Stimulated activated CD8-positive, alpha-beta memory T cell treated with anti-CD3 and anti-CD28 coated beads, Interleukin-15, amount 100 ng/mL, for 24 hours (primary cell): ENCODE data around the gene TUBB4B.
"Not testable (repeated sequence)": the region's sequence is repeated elsewhere in the genome, so short reads cannot be mapped to it uniquely, and the experiment has no call there.

Source experiments
- DNase-seq: peaks from one replicate; pipeline ENCODE4 v3.0.0-alpha.2; 2020; ENCODE audit warnings: low read depth

Gene TUBB4B

DNA sequence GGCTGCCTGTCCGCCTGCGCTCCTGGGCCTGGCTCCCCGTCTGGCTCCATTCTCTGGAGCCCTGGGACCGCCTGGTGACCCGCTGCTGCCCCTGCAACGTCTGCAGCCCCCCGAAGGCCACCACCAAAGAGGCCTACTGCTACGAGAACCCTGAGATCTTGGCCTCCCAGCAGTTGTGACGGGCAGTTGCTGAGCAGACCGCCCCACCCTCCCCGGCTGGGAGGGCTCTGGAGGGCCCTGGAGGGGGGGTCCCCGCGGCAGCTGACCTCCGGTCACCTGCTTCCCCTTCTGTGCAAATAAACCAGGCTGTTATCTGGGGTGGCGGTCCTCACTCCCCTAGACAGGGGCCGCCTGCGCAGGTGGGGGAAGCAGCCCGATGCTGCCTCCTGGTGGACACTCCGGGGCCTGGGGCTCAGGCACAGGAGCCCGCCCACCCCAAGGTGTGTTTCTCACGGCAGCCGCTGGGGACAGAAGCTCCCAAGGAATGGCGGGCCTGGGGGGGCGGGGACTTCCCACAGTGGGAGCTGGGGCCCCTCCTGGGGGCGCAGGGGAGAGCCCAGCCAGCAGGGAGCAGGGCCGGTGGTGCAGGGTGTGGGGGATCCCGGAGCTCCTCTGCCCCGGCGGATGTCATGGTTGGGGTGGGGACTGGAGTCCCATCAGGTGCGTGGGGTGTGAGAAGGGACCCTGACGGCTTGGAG lies 4.7 kb upstream of the TUBB4B start:
- peak; percentile 79 for DNase-seq

DNA sequence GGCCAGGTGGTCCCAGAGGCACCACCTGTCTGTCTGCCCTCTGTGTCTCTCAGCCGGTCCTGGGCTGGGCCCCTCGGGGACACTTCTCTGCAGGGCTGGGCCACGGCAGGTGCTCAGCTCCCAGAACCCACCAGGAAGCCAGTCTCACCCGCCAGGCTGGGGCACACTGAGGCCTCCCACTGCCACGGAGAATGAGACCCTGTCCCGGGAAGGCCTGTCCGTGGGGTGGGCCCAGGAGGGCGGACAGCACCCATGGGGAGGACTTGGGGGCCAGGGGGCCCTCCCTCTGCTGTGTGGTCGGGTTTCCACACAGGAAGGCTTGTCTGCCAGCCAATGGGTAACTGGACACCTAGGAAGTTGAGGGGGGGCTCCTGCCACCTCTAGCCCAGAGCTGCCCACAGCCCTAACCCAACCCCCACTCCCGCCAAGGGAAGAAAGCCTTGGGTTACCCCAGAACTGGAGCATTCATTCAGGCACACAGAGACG lies 4.1 kb upstream of the TUBB4B start:
- no peak for DNase-seq

DNA sequence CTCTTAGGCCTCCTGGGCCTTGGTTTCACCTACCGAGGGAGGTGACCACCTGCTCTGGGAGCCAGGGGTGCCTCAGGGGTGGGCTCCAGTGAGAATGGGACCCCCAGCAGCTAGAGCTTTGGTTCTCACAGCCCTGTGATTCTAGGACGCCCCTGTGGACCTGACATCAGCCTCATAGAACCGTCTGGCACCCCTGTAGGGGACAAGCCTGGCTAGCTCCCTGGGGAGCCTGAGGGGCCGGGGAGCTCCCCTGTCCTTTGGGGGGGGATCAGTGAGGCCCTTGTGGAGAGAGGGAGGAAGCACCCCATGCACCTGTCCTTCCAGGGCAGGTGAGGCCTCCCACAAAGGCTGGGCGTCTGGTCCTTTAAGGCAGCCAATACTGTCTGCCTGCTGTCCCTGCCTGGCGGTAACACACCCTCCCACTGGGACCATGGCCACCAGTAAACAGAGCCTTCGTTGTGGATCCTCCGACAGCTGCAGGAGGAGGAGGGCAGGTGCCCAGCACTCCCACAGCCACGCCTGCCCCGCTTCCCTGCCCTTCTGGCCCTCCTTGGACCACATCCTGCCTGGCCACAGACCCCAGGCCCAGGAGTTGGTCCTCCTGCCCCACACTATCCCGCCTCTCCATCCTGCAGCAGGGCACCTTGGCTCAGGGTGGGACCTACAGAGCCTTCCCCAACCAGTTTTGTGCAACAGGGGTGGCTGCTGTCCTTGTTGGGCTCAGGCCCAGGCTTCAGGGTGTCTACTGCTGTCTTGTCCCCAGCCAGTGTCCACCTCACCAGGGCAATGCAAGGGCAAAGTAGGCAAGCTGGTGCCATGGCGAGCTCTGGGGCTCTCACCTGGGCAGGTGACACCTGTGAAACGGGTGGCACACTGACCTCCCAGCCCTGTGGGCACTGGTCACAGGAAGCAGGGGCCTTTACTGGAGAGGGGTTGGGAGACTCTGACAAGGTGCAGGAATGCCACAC lies 3.0 kb upstream of the TUBB4B start:
- DNase-seq: no peak

DNA sequence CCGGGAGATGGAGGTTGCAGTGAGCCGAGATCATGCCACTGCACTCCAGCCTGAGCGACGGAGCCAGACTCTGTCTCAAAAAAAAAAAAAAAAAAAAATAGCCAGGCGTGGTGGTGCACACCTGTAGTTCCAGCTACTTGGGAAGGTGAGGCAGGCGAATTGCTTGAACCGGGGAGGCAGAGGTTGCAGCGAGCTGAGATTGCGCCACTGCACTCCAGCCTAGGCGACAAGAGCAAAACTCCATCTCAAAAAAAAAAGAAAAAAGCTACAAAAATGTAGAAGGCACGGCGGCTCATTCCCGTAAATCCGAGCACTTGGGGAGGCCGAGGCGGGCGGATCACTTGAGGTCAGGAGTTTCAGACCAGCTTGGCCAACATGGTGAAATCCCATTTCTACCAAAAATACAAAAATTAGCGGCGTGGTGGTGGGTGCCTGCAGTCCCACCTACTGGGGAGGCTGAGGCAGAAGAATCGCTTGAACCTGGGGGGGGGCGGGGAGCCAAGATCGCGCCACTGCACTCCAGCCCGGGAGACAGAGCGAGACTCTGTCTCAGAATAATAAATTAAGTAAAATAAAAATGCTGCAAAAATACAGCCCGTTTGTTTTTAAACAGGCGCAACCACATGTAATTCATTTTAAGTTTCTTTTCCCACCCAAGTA lies 1.4 kb upstream of the TUBB4B start:
- DNase-seq: not testable (repeated sequence)

DNA sequence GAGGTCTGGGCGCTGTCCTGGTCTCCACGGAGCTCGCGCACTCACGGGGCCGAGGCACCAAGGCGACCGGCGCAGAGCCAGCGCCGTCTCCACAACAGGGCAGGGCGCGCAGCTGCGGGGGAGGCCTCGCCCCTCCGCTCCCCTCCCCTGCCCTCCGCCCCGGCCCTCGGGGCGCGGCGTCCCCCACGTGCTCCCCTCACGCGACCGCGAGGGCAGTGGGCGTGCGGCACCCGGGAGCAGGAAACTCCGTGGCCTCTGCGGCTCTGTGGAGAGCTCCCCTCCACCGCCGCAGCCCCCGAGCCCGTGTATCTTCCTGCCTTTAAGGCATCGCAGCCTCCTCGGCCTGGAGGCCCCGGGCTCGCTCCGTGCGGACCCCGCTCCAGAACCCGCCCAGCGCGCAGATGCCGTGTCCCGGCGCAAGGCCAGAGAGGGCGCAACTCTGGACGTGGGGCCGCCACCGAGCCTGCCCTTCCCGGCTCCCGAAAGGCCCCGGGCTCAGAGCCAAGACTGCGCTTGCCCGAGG lies 708 bp upstream of the TUBB4B start:
- DNase-seq: no peak

DNA sequence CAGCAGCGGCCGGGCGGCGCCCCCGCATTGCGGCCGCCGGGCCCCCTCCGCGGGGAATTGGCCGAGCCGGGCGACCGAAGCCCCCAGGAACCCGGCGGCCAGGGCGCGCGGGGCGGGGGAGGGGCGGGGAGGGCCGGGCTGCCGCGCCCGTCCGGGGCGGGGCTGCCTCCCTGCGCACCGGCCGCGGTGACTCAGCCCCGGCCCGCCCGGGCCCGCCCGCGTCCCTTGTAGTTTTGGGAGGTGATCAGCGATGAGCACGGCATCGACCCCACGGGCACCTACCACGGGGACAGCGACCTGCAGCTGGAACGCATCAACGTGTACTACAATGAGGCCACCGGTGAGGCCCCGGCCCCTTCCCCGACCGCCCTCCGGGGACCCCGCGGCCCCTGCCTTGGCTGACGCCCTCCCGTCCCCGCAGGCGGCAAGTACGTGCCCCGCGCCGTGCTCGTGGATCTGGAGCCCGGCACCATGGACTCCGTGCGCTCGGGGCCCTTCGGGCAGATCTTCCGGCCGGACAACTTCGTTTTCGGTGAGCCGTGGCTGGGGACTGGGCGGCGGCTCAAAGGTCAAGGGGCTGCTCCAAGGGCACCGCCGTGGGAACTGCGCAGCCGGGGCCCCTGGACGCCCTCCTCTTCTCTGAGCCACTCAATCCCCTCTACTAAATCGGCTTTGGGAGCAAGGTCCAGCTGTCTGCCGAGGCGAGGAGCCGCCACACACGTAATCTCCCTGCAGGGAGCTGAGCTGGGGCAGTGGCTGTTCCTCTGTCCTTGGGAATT lies 592 bp downstream of the TUBB4B start:
- DNase-seq: peak; percentile 49

DNA sequence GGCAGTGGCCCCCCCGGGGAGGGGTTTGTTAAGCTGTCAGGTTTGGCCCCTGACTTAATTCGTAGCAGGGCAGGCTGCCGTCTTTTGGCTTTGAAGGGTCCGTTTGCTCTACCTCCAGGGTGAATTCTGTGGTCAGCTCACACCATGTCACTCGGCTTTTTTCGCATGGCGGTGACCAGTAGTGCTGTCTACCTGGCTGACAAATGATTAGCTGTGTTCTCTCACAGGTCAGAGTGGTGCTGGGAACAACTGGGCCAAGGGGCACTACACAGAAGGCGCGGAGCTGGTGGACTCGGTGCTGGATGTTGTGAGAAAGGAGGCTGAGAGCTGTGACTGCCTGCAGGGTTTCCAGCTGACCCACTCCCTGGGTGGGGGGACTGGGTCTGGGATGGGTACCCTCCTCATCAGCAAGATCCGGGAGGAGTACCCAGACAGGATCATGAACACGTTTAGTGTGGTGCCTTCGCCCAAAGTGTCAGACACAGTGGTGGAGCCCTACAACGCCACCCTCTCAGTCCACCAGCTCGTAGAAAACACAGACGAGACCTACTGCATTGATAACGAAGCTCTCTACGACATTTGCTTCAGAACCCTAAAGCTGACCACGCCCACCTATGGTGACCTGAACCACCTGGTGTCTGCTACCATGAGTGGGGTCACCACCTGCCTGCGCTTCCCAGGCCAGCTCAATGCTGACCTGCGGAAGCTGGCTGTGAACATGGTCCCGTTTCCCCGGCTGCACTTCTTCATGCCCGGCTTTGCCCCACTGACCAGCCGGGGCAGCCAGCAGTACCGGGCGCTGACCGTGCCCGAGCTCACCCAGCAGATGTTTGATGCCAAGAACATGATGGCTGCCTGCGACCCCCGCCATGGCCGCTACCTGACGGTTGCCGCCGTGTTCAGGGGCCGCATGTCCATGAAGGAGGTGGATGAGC lies 1.4 kb downstream of the TUBB4B start:
- no peak for DNase-seq

DNA sequence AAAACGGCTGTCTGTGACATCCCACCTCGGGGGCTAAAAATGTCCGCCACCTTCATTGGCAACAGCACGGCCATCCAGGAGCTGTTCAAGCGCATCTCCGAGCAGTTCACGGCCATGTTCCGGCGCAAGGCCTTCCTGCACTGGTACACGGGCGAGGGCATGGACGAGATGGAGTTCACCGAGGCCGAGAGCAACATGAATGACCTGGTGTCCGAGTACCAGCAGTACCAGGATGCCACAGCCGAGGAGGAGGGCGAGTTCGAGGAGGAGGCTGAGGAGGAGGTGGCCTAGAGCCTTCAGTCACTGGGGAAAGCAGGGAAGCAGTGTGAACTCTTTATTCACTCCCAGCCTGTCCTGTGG lies 2.2 kb downstream of the TUBB4B start:
- DNase-seq: not testable (repeated sequence)

DNA sequence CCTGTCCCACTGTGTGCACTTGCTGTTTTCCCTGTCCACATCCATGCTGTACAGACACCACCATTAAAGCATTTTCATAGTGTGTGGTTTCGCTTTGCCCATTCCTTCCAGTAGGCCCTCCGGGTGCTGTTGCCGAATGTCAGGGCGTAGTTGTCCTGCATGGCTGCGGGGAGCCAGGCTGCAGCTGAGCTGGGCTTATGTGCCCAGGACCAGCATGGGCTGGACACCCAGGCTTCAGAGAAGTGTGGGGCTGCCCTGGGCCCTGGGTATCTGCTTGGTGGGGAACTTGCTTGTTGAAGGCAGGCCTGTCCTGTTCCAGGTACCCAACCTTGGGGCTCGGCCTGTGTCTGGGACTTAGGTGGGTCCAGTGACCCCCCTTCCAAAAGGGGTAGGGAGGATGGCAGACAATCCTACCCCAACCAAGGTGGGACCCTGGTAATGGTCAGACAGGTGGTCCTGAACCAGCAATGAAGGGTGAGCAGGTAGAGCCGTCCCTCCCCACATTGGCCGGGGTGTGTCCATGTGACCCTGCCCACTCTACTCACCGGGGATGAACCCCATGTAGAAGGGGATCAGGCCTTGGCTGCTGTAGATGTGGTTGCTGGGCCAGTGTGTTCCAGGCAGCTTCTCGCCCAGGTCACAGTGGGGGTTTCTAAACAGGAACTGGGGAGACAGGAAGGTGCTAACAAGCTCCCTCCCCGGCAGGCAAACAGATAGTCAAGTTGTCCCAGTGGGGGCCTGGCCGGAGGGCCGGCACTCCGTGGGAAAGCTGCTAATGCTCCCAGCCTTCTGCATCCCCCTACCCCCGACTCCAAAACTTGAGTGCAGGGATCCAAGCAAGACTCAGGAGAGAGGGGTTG lies 2.8 kb downstream of the TUBB4B start:
- no peak for DNase-seq

DNA sequence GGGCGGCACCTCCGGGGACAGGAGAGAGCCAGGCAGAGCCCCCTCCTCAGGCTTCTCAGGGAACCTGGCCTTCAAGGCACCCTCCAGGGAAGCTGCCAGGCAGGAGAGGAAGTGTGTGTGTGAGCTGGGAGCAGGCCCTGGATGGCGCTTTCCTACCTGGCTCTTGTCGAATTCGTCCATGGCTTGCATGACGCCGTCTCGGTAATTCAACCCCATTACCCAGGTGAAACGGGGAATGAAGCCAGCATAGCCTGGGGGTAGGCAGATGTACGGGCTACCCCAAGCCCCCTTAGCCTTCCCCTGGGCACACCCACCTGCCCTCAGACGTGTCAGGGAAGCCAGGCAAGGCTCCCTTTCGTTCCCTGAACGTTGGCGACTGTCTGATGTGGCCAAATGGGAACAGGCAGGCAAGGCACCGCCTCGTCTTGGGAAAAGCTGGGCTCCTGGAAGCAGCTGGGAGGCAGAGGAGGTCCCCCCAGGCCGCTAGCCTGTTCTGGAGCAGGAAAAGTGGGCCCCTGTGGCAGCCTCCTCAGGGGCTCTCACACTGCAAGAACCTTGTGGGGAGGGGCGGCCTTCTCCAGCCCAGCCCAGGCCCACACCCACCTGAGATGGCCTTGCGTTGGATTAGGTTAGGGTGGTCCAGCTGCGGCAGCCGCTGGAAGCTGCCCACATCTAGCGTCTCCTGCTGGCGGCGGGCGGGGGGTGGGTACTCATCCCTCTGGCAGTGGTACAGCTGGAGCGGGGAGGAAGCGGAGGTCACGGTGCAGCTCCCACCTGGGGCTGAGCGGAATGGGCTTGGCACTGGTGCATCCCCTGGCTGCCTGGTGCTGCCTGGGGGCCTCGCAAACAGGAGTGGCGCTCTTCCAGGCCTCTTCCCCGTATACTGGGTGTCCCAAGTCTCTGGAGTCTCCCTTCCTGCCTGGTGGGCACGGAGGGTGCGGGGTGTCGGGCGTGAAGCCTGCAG lies 3.7 kb downstream of the TUBB4B start:
- no peak for DNase-seq

DNA sequence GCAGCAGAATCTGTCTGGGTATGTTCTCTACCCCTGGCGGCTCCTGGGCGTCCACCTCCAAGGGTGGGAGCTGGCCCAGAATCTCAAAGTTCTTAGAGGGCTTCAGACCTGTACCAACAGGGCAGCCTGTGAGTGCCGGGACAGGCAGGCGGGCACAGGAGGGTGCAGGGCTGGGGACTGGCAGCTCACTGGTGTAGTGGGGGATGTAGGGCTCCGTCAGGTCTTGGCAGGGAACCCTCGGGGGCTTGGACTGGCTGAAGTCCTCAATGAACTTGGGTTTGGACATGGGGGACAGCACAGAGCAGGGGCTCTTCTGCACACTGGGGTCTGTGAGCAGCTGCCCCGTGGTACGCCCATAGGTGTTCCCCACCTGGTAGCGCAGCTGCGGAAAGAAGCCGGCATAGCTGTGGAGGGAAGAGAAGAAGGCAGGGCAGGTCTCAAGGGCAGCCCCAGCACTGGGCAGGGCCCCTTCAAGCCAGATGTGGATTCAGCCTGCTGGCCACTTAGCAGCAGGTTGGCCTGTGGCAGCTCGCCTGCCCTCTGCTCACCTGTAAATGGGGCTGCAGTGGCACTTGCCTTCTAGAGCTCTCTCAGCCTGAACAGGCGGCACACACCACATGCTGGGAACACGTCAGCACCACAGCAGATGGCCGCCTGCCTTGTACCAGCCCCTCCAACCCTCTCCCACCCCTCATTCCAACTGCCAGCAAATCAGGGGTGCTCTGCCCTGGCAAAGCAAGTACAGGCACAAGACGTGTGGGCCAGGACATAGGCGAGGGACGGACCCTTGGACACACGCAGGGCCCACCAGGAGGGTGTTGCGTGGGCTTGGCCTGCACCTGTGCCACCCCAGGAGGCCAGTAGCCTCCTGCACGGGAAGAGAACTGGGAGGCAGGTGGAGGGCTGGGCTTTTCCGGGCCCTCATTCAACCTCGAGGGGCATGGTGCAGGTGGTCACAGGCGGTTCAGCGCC lies 4.6 kb downstream of the TUBB4B start:
- DNase-seq: no peak

DNA sequence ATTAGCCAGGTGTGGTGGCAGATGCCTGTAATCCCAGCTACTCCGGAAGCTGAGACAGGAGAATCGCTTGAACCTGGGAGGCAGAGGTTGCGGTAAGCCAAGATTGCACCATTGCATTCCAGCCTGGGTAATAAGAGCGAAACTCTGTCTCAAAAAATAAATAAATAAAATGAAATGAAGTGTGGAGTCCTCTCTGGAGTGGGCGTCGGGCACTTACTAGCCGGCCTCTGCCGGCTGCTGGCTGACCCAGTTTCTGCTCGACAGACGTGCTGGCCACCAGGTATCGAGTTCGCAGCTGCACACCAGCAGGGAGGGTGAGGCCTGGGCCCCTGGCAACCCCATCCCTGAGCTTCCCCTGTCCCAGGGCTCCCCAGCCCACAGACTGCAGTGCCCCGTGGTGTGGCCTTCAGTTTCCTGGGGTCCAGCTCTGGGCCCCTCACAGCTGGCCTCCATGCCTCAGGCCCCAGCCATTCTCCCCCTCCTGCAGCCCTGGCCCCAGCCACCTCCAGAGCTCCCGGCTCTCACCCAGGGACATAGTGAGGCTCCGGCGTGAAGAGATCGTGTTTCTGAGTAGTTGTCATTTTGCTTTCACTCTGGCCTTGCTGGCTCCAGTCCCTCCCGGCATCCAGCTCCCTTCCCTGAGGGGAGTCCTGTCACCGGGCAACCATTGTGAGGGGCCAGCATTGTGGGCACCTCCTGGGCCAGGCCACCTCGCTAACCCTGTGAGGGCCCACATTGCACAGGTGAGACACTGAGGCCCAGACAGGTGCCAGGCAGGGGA lies 6.2 kb downstream of the TUBB4B start:
- no peak for DNase-seq

DNA sequence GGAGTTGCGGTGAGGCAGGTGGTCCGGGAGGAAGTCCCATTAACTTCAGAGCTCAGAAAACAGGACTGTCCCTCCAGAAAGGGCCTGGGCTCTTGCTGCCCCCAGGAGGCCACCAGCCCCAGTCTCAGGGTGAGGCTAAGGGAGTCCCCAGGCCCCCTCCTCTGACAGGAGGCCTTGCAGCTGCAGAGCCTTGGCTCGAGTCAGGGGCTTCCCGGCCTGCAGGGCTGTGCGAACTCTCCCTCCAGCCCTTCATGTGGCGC lies 6.8 kb downstream of the TUBB4B start:
- DNase-seq: no peak

DNA sequence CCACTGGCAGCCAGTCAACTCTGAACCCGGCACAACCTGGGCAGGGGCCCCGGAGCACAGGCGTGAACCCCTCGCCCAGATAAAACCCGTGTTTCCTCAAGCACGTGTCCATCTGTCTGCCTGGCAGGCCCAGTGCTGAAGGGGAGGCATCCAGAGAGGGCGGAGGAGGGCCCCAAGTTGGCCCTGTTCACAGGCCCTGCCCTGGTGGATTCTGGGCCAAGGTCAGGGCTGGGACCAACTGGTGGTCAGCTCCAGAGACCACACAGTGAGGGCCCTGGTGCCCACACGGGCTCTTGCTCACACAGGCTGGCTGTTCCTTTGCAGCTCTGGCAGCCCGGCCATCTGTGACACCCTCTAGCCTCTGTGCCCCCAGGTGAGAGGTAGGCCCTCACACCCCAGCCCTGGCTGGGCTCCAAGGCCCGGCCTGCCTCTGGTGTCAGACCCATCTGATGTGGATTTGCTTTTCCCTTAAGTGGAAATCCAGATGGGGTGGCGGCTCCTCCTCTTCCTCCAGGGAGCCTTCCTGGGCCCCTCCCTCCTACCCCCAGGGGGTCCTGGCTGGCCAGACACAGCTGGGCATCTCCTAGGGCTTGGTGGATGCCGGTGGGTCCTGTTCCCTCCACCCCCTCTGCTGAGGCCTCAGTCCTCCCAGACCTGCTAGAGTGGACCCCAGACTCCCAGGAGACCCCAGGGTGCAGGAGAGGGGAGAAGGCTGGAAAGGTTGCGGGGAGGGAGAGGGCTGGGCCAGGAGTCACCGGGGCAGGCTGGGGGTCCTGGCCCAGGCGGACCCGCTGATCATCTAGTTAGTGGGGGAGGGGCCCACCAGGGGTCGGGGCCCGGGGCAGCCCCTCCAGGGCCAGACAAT lies 9.5 kb downstream of the TUBB4B start:
- no peak for DNase-seq

DNA sequence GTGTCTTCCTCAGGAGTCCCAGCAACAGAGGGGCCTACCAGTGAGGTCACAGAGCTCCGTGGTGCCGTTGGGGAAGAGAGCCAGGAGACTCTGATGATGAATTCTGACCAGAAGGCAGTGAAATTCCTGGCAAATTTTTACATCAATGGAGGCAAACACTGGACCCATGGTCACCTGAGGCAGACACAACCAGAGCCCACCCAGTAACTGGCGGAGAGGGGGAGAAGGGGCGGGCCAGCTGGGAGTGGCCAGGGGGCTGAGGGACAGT lies 10.0 kb downstream of the TUBB4B start, which contains the start of gene STPG3:
TSS of gene STPG3 (plus strand) at position 93 of the 268 bp plus-strand sequence. CDS start at position 94, 1 bp downstream.
- no peak for DNase-seq
